Neural cell (in vitro differentiated cells): ENCODE measurements around the gene SCGB3A1. TPM values are rescaled to one million over a fixed set of nuclear protein-coding genes. Genes with fewer than 3 reads are reported as not detected.

ENCODE experiments used
- H2AFZ ChIP-seq: fragments of 200-600, 300-800 bp; sonication (generic), shearing (Covaris generic); 2 replicates; pipeline ENCODE4 v1.6.0; 2014; ENCODE audit warnings: low read depth, mild to moderate bottlenecking, antibody characterized with exemption, low read length, moderate library complexity
- H3F3A ChIP-seq: fragments of 200-600 bp; shearing (Covaris generic); 2 replicates; pipeline ENCODE4 v1.6.1; 2016; ENCODE audit warnings: mild to moderate bottlenecking, moderate library complexity, mixed read lengths, antibody characterized with exemption, low read length; ENCODE audit not compliant: insufficient read depth, poor library complexity, severe bottlenecking
- H3K27ac ChIP-seq: fragments of 200-600, 300-800 bp; sonication (generic), shearing (Covaris generic); 2 replicates; pipeline ENCODE4 v1.5.1; 2014; ENCODE audit warnings: mild to moderate bottlenecking, low read length, moderate library complexity
- H3K27me3 ChIP-seq: fragments of 300-800, 200-600 bp; sonication (generic), shearing (Covaris generic); 2 replicates; pipeline ENCODE4 v1.6.0; 2014; ENCODE audit warnings: mild to moderate bottlenecking, low read depth, low read length, moderate library complexity; ENCODE audit not compliant: insufficient read depth
- H3K36me3 ChIP-seq: fragments of 300-800, 200-600 bp; sonication (generic), shearing (Covaris generic); 2 replicates; pipeline ENCODE4 v1.5.1; 2014; ENCODE audit warnings: mild to moderate bottlenecking, antibody characterized with exemption, low read length, moderate library complexity; ENCODE audit not compliant: insufficient read depth
- H3K4me2 ChIP-seq: fragments of 300-800, 200-600 bp; sonication (generic), shearing (Covaris generic); 2 replicates; pipeline ENCODE4 v1.6.0; 2014; ENCODE audit warnings: mild to moderate bottlenecking, low read length
- H3K4me3 ChIP-seq: fragments of 300-800, 200-600 bp; sonication (generic), shearing (Covaris generic); 2 replicates; pipeline ENCODE4 v1.5.1; 2014; ENCODE audit warnings: mild to moderate bottlenecking, low read length, moderate library complexity
- H3K79me2 ChIP-seq: fragments of 200-600 bp; shearing (Covaris generic); replicated peaks from 2 replicates; pipeline ENCODE4 v1.6.0; 2014; ENCODE audit warnings: mild to moderate bottlenecking, low read length, moderate library complexity; ENCODE audit not compliant: insufficient read depth
- H3K9ac ChIP-seq: fragments of 300-800, 200-600 bp; sonication (generic), shearing (Covaris generic); 2 replicates; pipeline ENCODE4 v1.6.1; 2016; ENCODE audit warnings: mild to moderate bottlenecking, low read length, mixed read lengths
- H3K9me2 ChIP-seq: fragments of 200-600 bp; shearing (Covaris generic); 2 replicates; pipeline ENCODE4 v1.6.1; 2016; ENCODE audit warnings: mild to moderate bottlenecking, low read length, mixed read lengths; ENCODE audit not compliant: insufficient read depth
- H3K9me3 ChIP-seq: fragments of 200-600, 300-800 bp; sonication (generic), shearing (Covaris generic); 2 replicates; pipeline ENCODE4 v1.6.1; 2016; ENCODE audit warnings: mild to moderate bottlenecking, mixed run types, low read length, moderate library complexity, mixed read lengths
- H4K20me1 ChIP-seq: fragments of 200-600 bp; shearing (Covaris generic); 2 replicates; pipeline ENCODE4 v1.6.1; 2016; ENCODE audit warnings: mild to moderate bottlenecking, mixed run types; ENCODE audit not compliant: insufficient read depth
- EP300 ChIP-seq: fragments of 450-650 bp; conservative IDR thresholded peaks from 2 replicates; pipeline ENCODE4 v1.6.1; 2014; ENCODE audit warnings: antibody characterized with exemption, mild to moderate bottlenecking, moderate library complexity; ENCODE audit not compliant: poor library complexity, severe bottlenecking
- EZH2 ChIP-seq: fragments of 200-600, 300-800 bp; shearing (Covaris generic), sonication (generic); IDR thresholded peaks from 2 replicates; pipeline ENCODE4 v1.6.1; 2014; ENCODE audit warnings: antibody characterized with exemption, low read length, borderline replicate concordance, mild to moderate bottlenecking; ENCODE audit not compliant: insufficient read depth, poor library complexity, severe bottlenecking
- MXI1 ChIP-seq: fragments of 450-650 bp; conservative IDR thresholded peaks from 2 replicates; pipeline ENCODE4 v1.6.1; 2014; ENCODE audit warnings: antibody characterized with exemption, mild to moderate bottlenecking; ENCODE audit not compliant: poor library complexity, severe bottlenecking
- POLR2AphosphoS5 ChIP-seq: IDR thresholded peaks from 2 replicates; pipeline ENCODE4 v1.6.1; 2012
- RAD21 ChIP-seq: fragments of 450-650 bp; conservative IDR thresholded peaks from 2 replicates; pipeline ENCODE4 v1.6.1; 2014; ENCODE audit warnings: antibody characterized with exemption, mild to moderate bottlenecking, moderate library complexity
- SMC3 ChIP-seq: fragments of 450-650 bp; conservative IDR thresholded peaks from 2 replicates; pipeline ENCODE4 v1.6.1; 2014; ENCODE audit warnings: antibody characterized with exemption, mild to moderate bottlenecking, moderate library complexity; ENCODE audit not compliant: poor library complexity
- TAF1 ChIP-seq: IDR thresholded peaks from 2 replicates; pipeline ENCODE4 v1.6.1; 2012; ENCODE audit warnings: low read depth
- polyA plus RNA-seq: library from polyadenylated mRNA; depleted of rRNA; stranded (reverse); fragments of >200 nt; gene quantifications from 2 replicates; pipeline ENCODE4 v1.2.3, GENCODE V29; 2014
- TF ChIP-seq, protein P1 (sequence below): fragments of 450-650 bp; IDR thresholded peaks from 2 replicates; pipeline ENCODE4 v1.5.1; 2014; ENCODE audit warnings: antibody characterized with exemption, mild to moderate bottlenecking, moderate library complexity; ENCODE audit not compliant: poor library complexity, severe bottlenecking
- TF ChIP-seq, protein P2 (sequence below): IDR thresholded peaks from 2 replicates; pipeline ENCODE4 v1.6.1; 2012; ENCODE audit warnings: borderline replicate concordance

SCGB3A1 gene
- polyA plus RNA-seq, 1 donor from 2014 or later: not detected

DNA sequence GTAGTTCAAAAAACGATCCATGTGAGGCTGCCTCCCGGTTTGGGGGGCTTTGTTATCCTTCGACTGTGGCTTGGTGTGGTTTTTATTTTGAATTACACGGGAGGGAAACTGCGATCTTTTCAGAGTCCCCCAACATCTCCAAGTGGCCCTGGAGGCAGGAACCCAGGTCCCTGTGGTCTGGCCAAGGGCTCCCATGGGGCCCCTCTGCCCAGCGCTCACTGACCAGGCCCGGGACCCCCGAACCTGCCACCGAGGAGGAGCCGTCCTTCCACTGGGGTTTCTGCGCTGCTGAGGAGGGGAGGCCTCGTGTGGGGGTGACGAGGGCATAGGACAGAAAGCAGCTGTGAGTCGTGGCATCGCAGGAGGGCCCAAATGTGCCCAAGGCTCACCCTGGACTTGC, 18.1 kb upstream of the SCGB3A1 start:
- Histone ChIP-seq H3K4me3 (no peak overlapping the region), H2AFZ (no peak overlapping the region), H3K9ac (no peak overlapping the region), H4K20me1 (no peaks in the 10 kb centered on the region), H3K4me2 (no peak overlapping the region), H3K9me3 (no peaks in the 10 kb centered on the region), H3K27me3 (no peaks in the 10 kb centered on the region), H3K79me2 (no peaks in the 10 kb centered on the region), H3F3A (no peaks in the 10 kb centered on the region), H3K27ac (no peak overlapping the region), H3K36me3 (no peaks in the 10 kb centered on the region), H3K9me2 (no peaks in the 10 kb centered on the region)
- TF ChIP-seq POLR2AphosphoS5 (no peak), SMC3 (no peak), TAF1 (no peak), MXI1 (no peak), EZH2 (no peak), EP300 (no peak), RAD21 (no peak)
- TF ChIP-seq, protein P1, sequence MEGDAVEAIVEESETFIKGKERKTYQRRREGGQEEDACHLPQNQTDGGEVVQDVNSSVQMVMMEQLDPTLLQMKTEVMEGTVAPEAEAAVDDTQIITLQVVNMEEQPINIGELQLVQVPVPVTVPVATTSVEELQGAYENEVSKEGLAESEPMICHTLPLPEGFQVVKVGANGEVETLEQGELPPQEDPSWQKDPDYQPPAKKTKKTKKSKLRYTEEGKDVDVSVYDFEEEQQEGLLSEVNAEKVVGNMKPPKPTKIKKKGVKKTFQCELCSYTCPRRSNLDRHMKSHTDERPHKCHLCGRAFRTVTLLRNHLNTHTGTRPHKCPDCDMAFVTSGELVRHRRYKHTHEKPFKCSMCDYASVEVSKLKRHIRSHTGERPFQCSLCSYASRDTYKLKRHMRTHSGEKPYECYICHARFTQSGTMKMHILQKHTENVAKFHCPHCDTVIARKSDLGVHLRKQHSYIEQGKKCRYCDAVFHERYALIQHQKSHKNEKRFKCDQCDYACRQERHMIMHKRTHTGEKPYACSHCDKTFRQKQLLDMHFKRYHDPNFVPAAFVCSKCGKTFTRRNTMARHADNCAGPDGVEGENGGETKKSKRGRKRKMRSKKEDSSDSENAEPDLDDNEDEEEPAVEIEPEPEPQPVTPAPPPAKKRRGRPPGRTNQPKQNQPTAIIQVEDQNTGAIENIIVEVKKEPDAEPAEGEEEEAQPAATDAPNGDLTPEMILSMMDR: no peak
- TF ChIP-seq, protein P2, sequence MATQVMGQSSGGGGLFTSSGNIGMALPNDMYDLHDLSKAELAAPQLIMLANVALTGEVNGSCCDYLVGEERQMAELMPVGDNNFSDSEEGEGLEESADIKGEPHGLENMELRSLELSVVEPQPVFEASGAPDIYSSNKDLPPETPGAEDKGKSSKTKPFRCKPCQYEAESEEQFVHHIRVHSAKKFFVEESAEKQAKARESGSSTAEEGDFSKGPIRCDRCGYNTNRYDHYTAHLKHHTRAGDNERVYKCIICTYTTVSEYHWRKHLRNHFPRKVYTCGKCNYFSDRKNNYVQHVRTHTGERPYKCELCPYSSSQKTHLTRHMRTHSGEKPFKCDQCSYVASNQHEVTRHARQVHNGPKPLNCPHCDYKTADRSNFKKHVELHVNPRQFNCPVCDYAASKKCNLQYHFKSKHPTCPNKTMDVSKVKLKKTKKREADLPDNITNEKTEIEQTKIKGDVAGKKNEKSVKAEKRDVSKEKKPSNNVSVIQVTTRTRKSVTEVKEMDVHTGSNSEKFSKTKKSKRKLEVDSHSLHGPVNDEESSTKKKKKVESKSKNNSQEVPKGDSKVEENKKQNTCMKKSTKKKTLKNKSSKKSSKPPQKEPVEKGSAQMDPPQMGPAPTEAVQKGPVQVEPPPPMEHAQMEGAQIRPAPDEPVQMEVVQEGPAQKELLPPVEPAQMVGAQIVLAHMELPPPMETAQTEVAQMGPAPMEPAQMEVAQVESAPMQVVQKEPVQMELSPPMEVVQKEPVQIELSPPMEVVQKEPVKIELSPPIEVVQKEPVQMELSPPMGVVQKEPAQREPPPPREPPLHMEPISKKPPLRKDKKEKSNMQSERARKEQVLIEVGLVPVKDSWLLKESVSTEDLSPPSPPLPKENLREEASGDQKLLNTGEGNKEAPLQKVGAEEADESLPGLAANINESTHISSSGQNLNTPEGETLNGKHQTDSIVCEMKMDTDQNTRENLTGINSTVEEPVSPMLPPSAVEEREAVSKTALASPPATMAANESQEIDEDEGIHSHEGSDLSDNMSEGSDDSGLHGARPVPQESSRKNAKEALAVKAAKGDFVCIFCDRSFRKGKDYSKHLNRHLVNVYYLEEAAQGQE: no peak

DNA sequence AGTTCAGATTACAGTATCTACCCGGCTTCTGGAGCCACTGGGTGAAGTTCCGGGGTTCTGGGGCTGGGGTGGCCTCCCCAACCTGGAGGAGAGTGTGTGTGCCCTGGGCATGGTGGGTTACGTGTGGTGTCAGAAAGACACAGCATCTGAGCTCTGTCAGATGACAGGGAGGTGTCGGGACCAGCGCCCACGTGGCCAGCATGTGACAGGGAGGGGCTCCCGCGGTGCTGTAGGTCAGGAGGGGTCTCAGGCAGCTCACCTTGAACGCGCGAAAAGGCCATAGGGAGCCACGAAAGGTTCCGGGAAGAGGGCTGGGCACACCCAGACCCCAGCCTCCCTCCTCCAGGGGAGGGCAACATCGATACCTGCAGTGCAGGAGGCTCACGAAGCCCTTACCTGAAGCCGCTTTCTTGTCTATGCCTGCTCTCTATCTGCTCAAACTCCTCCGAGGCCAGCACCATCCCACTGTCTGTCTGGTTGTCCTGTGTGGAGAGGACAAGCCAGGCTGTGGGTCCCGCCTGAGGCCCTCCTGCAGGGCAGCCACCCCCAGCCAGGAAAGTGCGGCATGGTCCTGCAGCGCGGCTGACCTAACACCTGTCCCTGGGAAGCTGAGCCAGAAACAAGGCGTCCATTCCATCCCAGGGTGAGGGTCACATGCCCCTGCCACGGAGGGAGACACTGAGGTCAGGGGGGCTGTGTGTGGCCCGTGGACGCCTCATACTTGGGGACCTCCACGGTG, 17.4 kb upstream of the SCGB3A1 start:
- H3K36me3 ChIP-seq: no peaks in the 10 kb centered on the region
- no peak overlapping the region for H3K4me2 ChIP-seq
- H4K20me1 ChIP-seq: no peaks in the 10 kb centered on the region

More for the DNA sequence above, 17.4 kb upstream of the SCGB3A1 start:
- Histone ChIP-seq H3K79me2 (no peaks in the 10 kb centered on the region), H3F3A (no peaks in the 10 kb centered on the region), H3K9me3 (no peaks in the 10 kb centered on the region), H3K9ac (no peak overlapping the region), H3K27me3 (no peaks in the 10 kb centered on the region), H3K4me3 (no peak overlapping the region), H3K27ac (no peak overlapping the region), H2AFZ (no peak overlapping the region), H3K9me2 (no peaks in the 10 kb centered on the region)
- TF ChIP-seq EZH2 (no peak), TAF1 (no peak), RAD21 (no peak), EP300 (no peak), MXI1 (no peak), SMC3 (no peak), POLR2AphosphoS5 (no peak)
- TF ChIP-seq, protein P2: no peak
- TF ChIP-seq, protein P1: no peak
